IMR-90 (cell line): ENCODE data around the gene DCLK1. TPM values are rescaled to one million over a fixed set of nuclear protein-coding genes. Genes with fewer than 3 reads are reported as not detected.

Source experiments
- ATAC-seq: fragments of 200-7000 bp; cut with Tn5 transposase; 2 replicates; pipeline ENCODE4 v1.9.1; 2020; ENCODE audit warnings: low read depth, mild to moderate bottlenecking, moderate library complexity
- BruUV-seq: library from RNA; stranded (reverse); fragments of 400-500 nt; replicated peaks from 2 replicates; lab custom pipeline; 2021; lab: Mats Ljungman, UMichigan
- CTCF ChIA-PET: fragments of 300-600 bp; formaldehyde crosslinking; extraction: SDS; loops from one replicate; lab custom pipeline; 2021; ENCODE audit warnings: antibody characterized with exemption; lab: Yijun Ruan, JAX
- POLR2A ChIA-PET: fragments of 300-600 bp; sonication (Branson Sonifier 250); formaldehyde crosslinking; loops from one replicate; lab custom pipeline; 2022; ENCODE audit warnings: antibody characterized with exemption; ENCODE audit not compliant: unreplicated experiment; lab: Charles Lee
- DNase-seq: peaks from one replicate; pipeline ENCODE4 v3.0.0; 2013
- H2AFZ ChIP-seq: replicated peaks from 2 replicates; pipeline ENCODE3; 2013; ENCODE audit warnings: low read length, mild to moderate bottlenecking; ENCODE audit not compliant: poor library complexity
- H2AK5ac ChIP-seq: 2 replicates; pipeline ENCODE4 v1.6.1; 2013; ENCODE audit warnings: low read depth, low read length, inconsistent platforms
- H2AK9ac ChIP-seq: replicated peaks from 2 replicates; pipeline ENCODE3; 2013; ENCODE audit warnings: mild to moderate bottlenecking, low read depth, low read length, moderate library complexity; ENCODE audit not compliant: poor library complexity
- H2BK120ac ChIP-seq: 2 replicates; pipeline ENCODE4 v1.6.1; 2013; ENCODE audit warnings: low read depth, low read length, inconsistent platforms
- H2BK15ac ChIP-seq: 3 replicates; pipeline ENCODE4 v1.6.1; 2013; ENCODE audit warnings: low read depth, low read length, inconsistent platforms
- H2BK20ac ChIP-seq: 2 replicates; pipeline ENCODE4 v1.6.1; 2013; ENCODE audit warnings: low read depth, mild to moderate bottlenecking, inconsistent platforms, low read length, moderate library complexity
- H2BK5ac ChIP-seq: 2 replicates; pipeline ENCODE4 v1.6.1; 2013; ENCODE audit warnings: mild to moderate bottlenecking, low read depth, low read length, inconsistent platforms; ENCODE audit not compliant: poor library complexity, severe bottlenecking
- H3K14ac ChIP-seq: replicated peaks from 2 replicates; pipeline ENCODE4 v1.6.1; 2013; ENCODE audit warnings: low read depth, low read length, inconsistent platforms
- H3K18ac ChIP-seq: 2 replicates; pipeline ENCODE4 v1.6.1; 2013; ENCODE audit warnings: low read depth, low read length, control low read depth
- H3K23ac ChIP-seq: 2 replicates; pipeline ENCODE4 v1.6.1; 2013; ENCODE audit warnings: low read depth, low read length, inconsistent platforms
- H3K27ac ChIP-seq: 2 replicates; pipeline ENCODE4 v1.5.1; 2013; ENCODE audit warnings: mild to moderate bottlenecking, control low read depth, low read length; ENCODE audit not compliant: insufficient read depth
- H3K27me3 ChIP-seq: 2 replicates; pipeline ENCODE4 v1.6.1; 2013; ENCODE audit warnings: low read length; ENCODE audit not compliant: control insufficient read depth, insufficient read depth
- H3K36me3 ChIP-seq: 2 replicates; pipeline ENCODE4 v1.6.1; 2013; ENCODE audit warnings: low read length, mixed read lengths; ENCODE audit not compliant: control insufficient read depth, insufficient read depth
- H3K4ac ChIP-seq: 2 replicates; pipeline ENCODE4 v1.6.1; 2013; ENCODE audit warnings: low read depth, low read length, inconsistent platforms
- H3K4me1 ChIP-seq: 2 replicates; pipeline ENCODE4 v1.6.1; 2013; ENCODE audit warnings: low read length, mixed read lengths; ENCODE audit not compliant: control insufficient read depth, insufficient read depth
- H3K4me2 ChIP-seq: 2 replicates; pipeline ENCODE4 v1.6.1; 2013; ENCODE audit warnings: low read depth, mild to moderate bottlenecking, control low read depth, low read length, moderate library complexity
- H3K4me3 ChIP-seq: 2 replicates; pipeline ENCODE4 v1.5.1; 2013; ENCODE audit warnings: low read depth, mild to moderate bottlenecking, control low read depth, low read length, moderate library complexity; ENCODE audit not compliant: insufficient read depth
- H3K56ac ChIP-seq: 2 replicates; pipeline ENCODE4 v1.6.1; 2013; ENCODE audit warnings: low read length, inconsistent platforms; ENCODE audit not compliant: insufficient read depth; ENCODE audit errors: extremely low read depth
- H3K79me1 ChIP-seq, 2 experiments: 2 replicates each; pipeline ENCODE4 v1.6.1; 2013; ENCODE audit warnings: low read length in 2 of 2, inconsistent platforms in 1 of 2, low read depth in 1 of 2
- H3K9ac ChIP-seq: 2 replicates; pipeline ENCODE4 v1.6.1; 2013; ENCODE audit warnings: low read depth, low read length, control low read depth
- H3K9me1 ChIP-seq: 2 replicates; pipeline ENCODE4 v1.6.1; 2013; ENCODE audit warnings: low read length, inconsistent platforms; ENCODE audit not compliant: insufficient read depth
- H3K9me3 ChIP-seq: 2 replicates; pipeline ENCODE4 v1.6.1; 2013; ENCODE audit warnings: low read length; ENCODE audit not compliant: control insufficient read depth, insufficient read depth
- H4K20me1 ChIP-seq: 2 replicates; pipeline ENCODE4 v1.6.1; 2013; ENCODE audit warnings: low read length, inconsistent platforms; ENCODE audit not compliant: insufficient read depth
- H4K5ac ChIP-seq: 2 replicates; pipeline ENCODE4 v1.6.1; 2013; ENCODE audit warnings: mild to moderate bottlenecking, low read depth, low read length, control low read depth
- H4K8ac ChIP-seq, 2 experiments: 2 replicates each; pipeline ENCODE4 v1.6.1; 2013; ENCODE audit warnings: low read depth in 2 of 2, low read length in 2 of 2, control low read depth in 1 of 2, inconsistent platforms in 1 of 2
- H4K91ac ChIP-seq: 2 replicates; pipeline ENCODE4 v1.6.1; 2013; ENCODE audit warnings: low read depth, low read length, inconsistent platforms; ENCODE audit not compliant: insufficient read depth
- BHLHE40 ChIP-seq: fragments of 150-350 bp; IDR thresholded peaks from 2 replicates; pipeline ENCODE4 v1.6.1; 2016; ENCODE audit warnings: mild to moderate bottlenecking, low read depth, low read length
- CEBPB ChIP-seq: IDR thresholded peaks from 2 replicates; pipeline ENCODE4 v1.6.1; 2012; ENCODE audit warnings: low read depth, low read length, improper control_type of control experiment
- CHD1 ChIP-seq: IDR thresholded peaks from 2 replicates; pipeline ENCODE4 v1.6.1; 2012; ENCODE audit warnings: low read depth, low read length, improper control_type of control experiment
- CTCF ChIP-seq: conservative IDR thresholded peaks from 2 replicates; pipeline ENCODE4 v1.5.1; 2012; ENCODE audit warnings: mild to moderate bottlenecking, low read depth, low read length, improper control_type of control experiment
- ELK1 ChIP-seq: fragments of 150-350 bp; IDR thresholded peaks from 2 replicates; pipeline ENCODE4 v1.6.1; 2016; ENCODE audit warnings: low read depth, mild to moderate bottlenecking, low read length, moderate library complexity, borderline replicate concordance
- FOS ChIP-seq: fragments of 150-350 bp; IDR thresholded peaks from 2 replicates; pipeline ENCODE4 v1.6.1; 2016; ENCODE audit warnings: low read depth, low read length
- MAFK ChIP-seq: IDR thresholded peaks from 2 replicates; pipeline ENCODE4 v1.6.1; 2012; ENCODE audit warnings: low read depth, low read length, improper control_type of control experiment
- MAZ ChIP-seq: IDR thresholded peaks from 2 replicates; pipeline ENCODE4 v1.6.1; 2012; ENCODE audit warnings: low read depth, mild to moderate bottlenecking, low read length, improper control_type of control experiment, moderate library complexity, borderline replicate concordance
- MXI1 ChIP-seq: IDR thresholded peaks from 2 replicates; pipeline ENCODE4 v1.6.1; 2012; ENCODE audit warnings: low read depth, mild to moderate bottlenecking, low read length, moderate library complexity, borderline replicate concordance
- POLR2A ChIP-seq: IDR thresholded peaks from 2 replicates; pipeline ENCODE4 v1.6.1; 2012; ENCODE audit warnings: mild to moderate bottlenecking, low read depth, low read length
- RAD21 ChIP-seq: IDR thresholded peaks from 2 replicates; pipeline ENCODE4 v1.6.1; 2012; ENCODE audit warnings: low read length, improper control_type of control experiment
- RCOR1 ChIP-seq: IDR thresholded peaks from 2 replicates; pipeline ENCODE4 v1.6.1; 2012; ENCODE audit warnings: mild to moderate bottlenecking, low read length, improper control_type of control experiment; ENCODE audit not compliant: insufficient replicate concordance
- RFX5 ChIP-seq: IDR thresholded peaks from 2 replicates; pipeline ENCODE4 v1.8.0; 2012; ENCODE audit warnings: low read depth, mild to moderate bottlenecking, low read length, moderate library complexity
- SMC3 ChIP-seq: fragments of 150-350 bp; IDR thresholded peaks from 2 replicates; pipeline ENCODE4 v1.6.1; 2016; ENCODE audit warnings: low read depth, mild to moderate bottlenecking, antibody characterized with exemption, low read length, moderate library complexity
- USF2 ChIP-seq: fragments of 150-350 bp; IDR thresholded peaks from 2 replicates; pipeline ENCODE4 v1.6.1; 2017; ENCODE audit warnings: mild to moderate bottlenecking, antibody characterized with exemption, low read length, low read depth
- dilution Hi-C: fragments of 300-500 bp; cut with HindIII; formaldehyde crosslinking; loops from one replicate; pipeline ENCODE4 v1.14.3; 2018; ENCODE audit warnings: low sequenced_read_pairs; ENCODE audit not compliant: unreplicated experiment
- in situ Hi-C: fragments of 300-500 bp; cut with MboI; formaldehyde crosslinking; loops from 3 replicates; pipeline ENCODE4 v1.14.3; 2019; ENCODE audit warnings: low sequenced_read_pairs, inconsistent platforms, mixed read lengths
- intact Hi-C: fragments of 100-400 bp; cut with micrococcal nuclease; formaldehyde crosslinking; loops from 2 replicates; pipeline ENCODE4 v1.10.0; 2022
- polyA plus RNA-seq, 3 experiments: library from polyadenylated mRNA; depleted of rRNA; stranded (reverse); fragments of >200 nt; gene quantifications; 2 replicates each; pipeline ENCODE4 v1.2.3, GENCODE V29; 2012; ENCODE audit warnings: low replicate concordance in 1 of 3
- total RNA-seq: library from RNA; depleted of rRNA; stranded (reverse); fragments of >200 nt; gene quantifications from 2 replicates; pipeline ENCODE4 v1.2.3, GENCODE V29; 2012

Gene DCLK1
- total and polyA plus RNA-seq, 2 of the 4 experiments (the other 2 are of a cell fraction) = under 0.01 to 0.02 TPM

- ChIA-PET CTCF (interaction anchor here (1.6 kb wide), 1 partner anchor 17 kb away, joined by 4 read pairs; no protein-coding TSS in a partner anchor), POLR2A (no interaction called here)
- Histone ChIP-seq H3K14ac (no peak overlapping the region), H3K18ac (no peak overlapping the region), H3K56ac (no peak overlapping the region), H2BK15ac (no peak overlapping the region), H3K27me3 (no peaks in the 10 kb centered on the region), H3K4me1 (peaks cover 2% of the 10 kb centered on the region; the same call in 1 of the 2 replicates), H3K9ac (no peak overlapping the region), H2BK20ac (no peak overlapping the region), H2AK9ac (no peak overlapping the region), H3K23ac (no peak overlapping the region), H3K4me3 (no peak overlapping the region), H3K36me3 (no peaks in the 10 kb centered on the region), H3K27ac (no peak overlapping the region), H4K20me1 (no peaks in the 10 kb centered on the region), H3K79me1 (no peaks in the 10 kb centered on the region), H3K4me2 (no peak overlapping the region), H3K4ac (no peak overlapping the region), H2BK5ac (no peak overlapping the region), H3K9me1 (no peaks in the 10 kb centered on the region), H3K9me3 (no peaks in the 10 kb centered on the region), H4K91ac (no peak overlapping the region), H4K5ac (no peak overlapping the region), H4K8ac (no peak overlapping the region), H2BK120ac (no peak overlapping the region), H2AFZ (no peak overlapping the region), H2AK5ac (no peak overlapping the region)
- DNase-seq (no peak), ATAC-seq (no peak)
- in situ Hi-C loops (loop anchor here (25.0 kb wide), 1 partner anchor 749 kb away; no protein-coding TSS in a partner anchor), dilution Hi-C loops (no loop called here), intact Hi-C loops (no loop called here)
- no TSS peak for BruUV-seq
- TF ChIP-seq MAZ = no peak
- TF ChIP-seq CEBPB = no peak
- TF ChIP-seq RCOR1 = no peak
- TF ChIP-seq RFX5 = no peak
- no peak for TF ChIP-seq MXI1
- TF ChIP-seq POLR2A = no peak
- no peak for TF ChIP-seq MAFK
- no peak for TF ChIP-seq CTCF
- TF ChIP-seq FOS = no peak
- no peak for TF ChIP-seq SMC3
- TF ChIP-seq RAD21 = no peak
- no peak for TF ChIP-seq BHLHE40
- TF ChIP-seq CHD1 = no peak
- TF ChIP-seq USF2 = no peak
- no peak for TF ChIP-seq ELK1
Observed at GRCh38 chr13:35961002-35961401, 170.2 kb downstream of the DCLK1 start.
